ENCODE measurements around the gene XXYLT1.
"Not testable (repeated sequence)": the region's sequence is repeated elsewhere in the genome, so short reads cannot be mapped to it uniquely, and the experiment has no call there.

Gene XXYLT1

GRCh38 chr3:195107031-195107430 lies 163.9 kb downstream of the XXYLT1 start:
- DNase-seq: not testable (repeated sequence)

GRCh38 chr3:195106418-195106906 lies 164.5 kb downstream of the XXYLT1 start:
- DNase-seq: no peak

- no peak for DNase-seq
Measured at GRCh38 chr3:195105841-195106417, 165.0 kb downstream of the XXYLT1 start.

- DNase-seq: no peak
Measured at GRCh38 chr3:195105389-195105788, 165.6 kb downstream of the XXYLT1 start.

- no peak for DNase-seq
Measured at GRCh38 chr3:195104340-195104739, 166.6 kb downstream of the XXYLT1 start.

- DNase-seq: no peak
Measured at GRCh38 chr3:195103623-195104022, 167.3 kb downstream of the XXYLT1 start.

- no peak for DNase-seq
Measured at GRCh38 chr3:195102609-195103467, 168.1 kb downstream of the XXYLT1 start.

- no peak for DNase-seq
Measured at GRCh38 chr3:195101927-195102608, 168.9 kb downstream of the XXYLT1 start.

GRCh38 chr3:195101001-195101583 lies 169.9 kb downstream of the XXYLT1 start:
- DNase-seq: no peak

- DNase-seq: no peak
Measured at GRCh38 chr3:195099951-195100785, 170.8 kb downstream of the XXYLT1 start.

- DNase-seq: no peak
Measured at GRCh38 chr3:195098741-195099525, 172.0 kb downstream of the XXYLT1 start.

GRCh38 chr3:195097331-195098255 lies 173.4 kb downstream of the XXYLT1 start:
- no peak for DNase-seq

- DNase-seq: no peak
Measured at GRCh38 chr3:195096484-195097330, 174.3 kb downstream of the XXYLT1 start.

- DNase-seq: no peak
Measured at GRCh38 chr3:195096053-195096452, 174.9 kb downstream of the XXYLT1 start.

- DNase-seq: no peak
Measured at GRCh38 chr3:195095704-195096036, 175.3 kb downstream of the XXYLT1 start.

- DNase-seq: no peak
Measured at GRCh38 chr3:195095035-195095703, 175.8 kb downstream of the XXYLT1 start.

GRCh38 chr3:195094191-195094921 lies 176.6 kb downstream of the XXYLT1 start:
- DNase-seq: no peak

- DNase-seq: no peak
Measured at GRCh38 chr3:195093731-195094130, 177.2 kb downstream of the XXYLT1 start.

All from NCI-H526 treated with DMSO at 0.1 percent for 48 hours (cell line).